Natural killer cell (primary cell): ENCODE data around the gene TEX14. TPM values are rescaled to one million over a fixed set of nuclear protein-coding genes. Genes with fewer than 3 reads are reported as not detected.

Source experiments
- ATAC-seq, 3 donors: fragments of 150-1000 bp in 2 of 3; fragments of 200-7000 bp in 1 of 3; cut with Tn5 transposase; 1 replicate in 1 of 3; 2 replicates in 2 of 3; pipeline ENCODE4 v1.10.0; 2021; ENCODE audit warnings: mild to moderate bottlenecking in 2 of 3, moderate library complexity in 2 of 3
- DNase-seq, 2 donors: peaks; one replicate each; pipeline versions ENCODE4 v3.0.0 to v3.0.0-alpha.2; 2013 to 2021; ENCODE audit warnings: mixed read lengths in 1 of 2
- H3K27ac ChIP-seq: one replicate; pipeline ENCODE4 v1.5.1; 2013; ENCODE audit warnings: mild to moderate bottlenecking, low read length
- H3K27me3 ChIP-seq: one replicate; pipeline ENCODE4 v1.6.1; 2013; ENCODE audit warnings: low read length; ENCODE audit not compliant: control insufficient read depth, insufficient read depth
- H3K36me3 ChIP-seq: one replicate; pipeline ENCODE4 v1.6.1; 2013; ENCODE audit warnings: low read length; ENCODE audit not compliant: control insufficient read depth, insufficient read depth
- H3K4me1 ChIP-seq: one replicate; pipeline ENCODE4 v1.6.1; 2013; ENCODE audit warnings: low read length; ENCODE audit not compliant: control insufficient read depth, insufficient read depth
- H3K4me3 ChIP-seq: one replicate; pipeline ENCODE4 v1.5.1; 2013; ENCODE audit warnings: low read length
- H3K9me3 ChIP-seq: one replicate; pipeline ENCODE4 v1.6.1; 2013; ENCODE audit warnings: low read length; ENCODE audit not compliant: control insufficient read depth, insufficient read depth
- H3K27ac Mint-ChIP-seq, 2 donors: one replicate each; pipeline ENCODE4 v1.8.0; 2022; ENCODE audit warnings: mild to moderate bottlenecking in 2 of 2, mixed read lengths in 2 of 2, moderate library complexity in 1 of 2
- H3K27me3 Mint-ChIP-seq, 2 donors: one replicate each; pipeline ENCODE4 v1.8.0; 2022; ENCODE audit warnings: low read depth in 2 of 2, mixed read lengths in 2 of 2
- H3K36me3 Mint-ChIP-seq: one replicate; pipeline ENCODE4 v1.8.0; 2022; ENCODE audit warnings: mixed read lengths
- H3K4me1 Mint-ChIP-seq, 2 donors: one replicate each; pipeline ENCODE4 v1.8.0; 2022; ENCODE audit warnings: mixed read lengths in 2 of 2
- H3K4me3 Mint-ChIP-seq: one replicate; pipeline ENCODE4 v1.8.0; 2022; ENCODE audit warnings: mild to moderate bottlenecking, moderate library complexity, mixed read lengths
- H3K9me3 Mint-ChIP-seq, 2 donors: one replicate each; pipeline ENCODE4 v1.8.0; 2022; ENCODE audit warnings: mixed read lengths in 2 of 2
- WGBS: methylation state at CpG from one replicate; pipeline ENCODE4 v1.1.7; 2013; ENCODE audit warnings: missing lambda C conversion rate; ENCODE audit not compliant: insufficient coverage; 5-methylcytosine and 5-hydroxymethylcytosine counted together
- intact Hi-C: fragments of 100-400 bp; cut with micrococcal nuclease; formaldehyde crosslinking; loops from one replicate; pipeline ENCODE4 v1.14.2; 2022
- total RNA-seq, 4 donors: library from RNA; stranded (reverse); fragments of 120-200 nt in 1 of 4; gene quantifications; one replicate each; pipeline versions ENCODE4 v1.2.3 to v1.2.4, GENCODE V29; 2013 to 2022
- TF ChIP-seq, protein P1 (sequence below): fragments of 200-600 bp; IDR thresholded peaks from one replicate; pipeline ENCODE4 v1.8.0; 2022; ENCODE audit warnings: antibody characterized with exemption

Gene TEX14
- total RNA-seq, 3 donors from 2014 or later (not counting 1 experiment from before 2014, with no cell fraction given), result 0.29 to 1.1 (median 0.89) TPM

- Histone ChIP-seq H3K27me3 (no peaks in the 10 kb centered on the region), H3K9me3 (no peaks in the 10 kb centered on the region), H3K4me3 (no peak overlapping the region), H3K4me1 (peaks cover 11% of the 10 kb centered on the region), H3K36me3 (peaks cover 83% of the 10 kb centered on the region), H3K27ac (no peak overlapping the region)
- Mint-ChIP-seq H3K27ac (no peak overlapping the region), H3K4me3 (no peak overlapping the region), H3K4me1 (peaks cover 6 to 22% of the 10 kb centered on the region in 2 donors), H3K36me3 (peaks cover 27% of the 10 kb centered on the region), H3K27me3 (no peaks in the 10 kb centered on the region), H3K9me3 (no peaks in the 10 kb centered on the region)
- TF ChIP-seq, protein P1, sequence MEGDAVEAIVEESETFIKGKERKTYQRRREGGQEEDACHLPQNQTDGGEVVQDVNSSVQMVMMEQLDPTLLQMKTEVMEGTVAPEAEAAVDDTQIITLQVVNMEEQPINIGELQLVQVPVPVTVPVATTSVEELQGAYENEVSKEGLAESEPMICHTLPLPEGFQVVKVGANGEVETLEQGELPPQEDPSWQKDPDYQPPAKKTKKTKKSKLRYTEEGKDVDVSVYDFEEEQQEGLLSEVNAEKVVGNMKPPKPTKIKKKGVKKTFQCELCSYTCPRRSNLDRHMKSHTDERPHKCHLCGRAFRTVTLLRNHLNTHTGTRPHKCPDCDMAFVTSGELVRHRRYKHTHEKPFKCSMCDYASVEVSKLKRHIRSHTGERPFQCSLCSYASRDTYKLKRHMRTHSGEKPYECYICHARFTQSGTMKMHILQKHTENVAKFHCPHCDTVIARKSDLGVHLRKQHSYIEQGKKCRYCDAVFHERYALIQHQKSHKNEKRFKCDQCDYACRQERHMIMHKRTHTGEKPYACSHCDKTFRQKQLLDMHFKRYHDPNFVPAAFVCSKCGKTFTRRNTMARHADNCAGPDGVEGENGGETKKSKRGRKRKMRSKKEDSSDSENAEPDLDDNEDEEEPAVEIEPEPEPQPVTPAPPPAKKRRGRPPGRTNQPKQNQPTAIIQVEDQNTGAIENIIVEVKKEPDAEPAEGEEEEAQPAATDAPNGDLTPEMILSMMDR, result no peak
- WGBS, result 92% methylated on average over 13 of the region's 13 CpGs
- no peak for DNase-seq
- intact Hi-C loops, result no loop called here
- ATAC-seq, result no peak
Observed at GRCh38 chr17:58507123-58507634, 184.7 kb downstream of the TEX14 start.

Other genes starting within 250 kb of the TEX14 start
- under 1 TPM; 0.45 to 1.00 (median 0.94) TPM for gene HSF5, start 203.6 kb downstream of the TEX14 start, total RNA-seq
- 10 to 100 TPM; 28.4 to 43.4 (median 39.7) TPM for gene MTMR4, start 177.4 kb downstream of the TEX14 start, total RNA-seq
- gene RAD51C, start 557 bp upstream of the TEX14 start, total RNA-seq, result 10 to 100 TPM; 13.4 to 18.9 (median 17.1) TPM
- not detected for gene PPM1E, start 63.8 kb upstream of the TEX14 start, total RNA-seq